ENCODE measurements around the gene USP15. TPM values are rescaled to one million over a fixed set of nuclear protein-coding genes. Genes with fewer than 3 reads are reported as not detected.

USP15 gene
- total RNA-seq, 1 donor from 2014 or later: 58.0 TPM

- Histone ChIP-seq H3K27ac (replicated peaks) (no peak overlapping the region), H3K4me1 (no peaks in the 10 kb centered on the region), H3K9me3 (replicated peaks) (no peaks in the 10 kb centered on the region), H3K4me3 (no peak overlapping the region), H3K27me3 (ENCODE audit: low read depth) (no peaks in the 10 kb centered on the region), H3K36me3 (peaks cover 41% of the 10 kb centered on the region)
- TF ChIP-seq CTCF (IDR thresholded peaks at IDR 0.05; ENCODE audit: borderline replicate concordance): no peak
- DNase-seq: no peak
- intact Hi-C loops (cut with micrococcal nuclease): no loop called here
Measured at GRCh38 chr12:62407587-62407986, 147.4 kb downstream of the USP15 start.

GRCh38 chr12:62409068-62409467, 148.9 kb downstream of the USP15 start:
- H3K4me1 ChIP-seq: no peaks in the 10 kb centered on the region
- DNase-seq: no peak
- H3K4me3 ChIP-seq: no peak overlapping the region
- H3K36me3 ChIP-seq: peaks cover 26% of the 10 kb centered on the region
- no peaks in the 10 kb centered on the region for H3K9me3 ChIP-seq (replicated peaks)
- intact Hi-C loops (cut with micrococcal nuclease): no loop called here
- H3K27me3 ChIP-seq (ENCODE audit: low read depth): no peaks in the 10 kb centered on the region
- no peak for TF ChIP-seq CTCF (IDR thresholded peaks at IDR 0.05; ENCODE audit: borderline replicate concordance)
- no peak overlapping the region for H3K27ac ChIP-seq (replicated peaks)

- no peak overlapping the region for H3K4me3 ChIP-seq
- no peaks in the 10 kb centered on the region for H3K27me3 ChIP-seq (ENCODE audit: low read depth)
- no peaks in the 10 kb centered on the region for H3K9me3 ChIP-seq (replicated peaks)
- DNase-seq: no peak
- intact Hi-C loops (cut with micrococcal nuclease): no loop called here
- no peaks in the 10 kb centered on the region for H3K4me1 ChIP-seq
- H3K36me3 ChIP-seq: no peaks in the 10 kb centered on the region
- H3K27ac ChIP-seq (replicated peaks): no peak overlapping the region
- no peak for TF ChIP-seq CTCF (IDR thresholded peaks at IDR 0.05; ENCODE audit: borderline replicate concordance)
Measured at GRCh38 chr12:62414180-62414579, 154.0 kb downstream of the USP15 start.

- Histone ChIP-seq H3K4me3 (no peak overlapping the region), H3K4me1 (no peaks in the 10 kb centered on the region), H3K27ac (replicated peaks) (no peak overlapping the region), H3K9me3 (replicated peaks) (peaks cover 47% of the 10 kb centered on the region), H3K36me3 (no peaks in the 10 kb centered on the region), H3K27me3 (ENCODE audit: low read depth) (peaks cover 17% of the 10 kb centered on the region)
- intact Hi-C loops (cut with micrococcal nuclease): no loop called here
- no peak for DNase-seq
- TF ChIP-seq CTCF (IDR thresholded peaks at IDR 0.05; ENCODE audit: borderline replicate concordance): no peak
Measured at GRCh38 chr12:62426089-62426488, 165.9 kb downstream of the USP15 start.

- no peak for TF ChIP-seq CTCF (IDR thresholded peaks at IDR 0.05; ENCODE audit: borderline replicate concordance)
- peaks cover 40% of the 10 kb centered on the region for H3K9me3 ChIP-seq (replicated peaks)
- no peaks in the 10 kb centered on the region for H3K36me3 ChIP-seq
- H3K4me3 ChIP-seq: no peak overlapping the region
- intact Hi-C loops (cut with micrococcal nuclease): no loop called here
- peaks cover 50% of the 10 kb centered on the region for H3K27me3 ChIP-seq (ENCODE audit: low read depth)
- peaks cover under 1% of the 10 kb centered on the region for H3K4me1 ChIP-seq
- no peak overlapping the region for H3K27ac ChIP-seq (replicated peaks)
- DNase-seq: no peak
Measured at GRCh38 chr12:62429457-62429856, 169.3 kb downstream of the USP15 start.

Measured in left ventricle myocardium inferior (tissue), 1 donor.